OCI-LY3 (cell line): Measurements from ENCODE around the gene LMAN2.

Experiments
- H2AFZ ChIP-seq: fragments of 200-600, 300-600 bp; shearing (Covaris generic); 2 replicates; pipeline ENCODE4 v1.6.0; 2014; ENCODE audit warnings: antibody characterized with exemption, low read depth, low read length
- H3K27ac ChIP-seq: fragments of 200-600, 300-600 bp; sonication (generic); 2 replicates; pipeline ENCODE4 v1.5.1; 2014; ENCODE audit warnings: mild to moderate bottlenecking, low read length, moderate library complexity, mixed read lengths
- H3K27me3 ChIP-seq: fragments of 200-600, 300-600 bp; sonication (generic); 2 replicates; pipeline ENCODE4 v1.6.1; 2014; ENCODE audit warnings: low read depth, low read length, mixed read lengths
- H3K36me3 ChIP-seq: fragments of 200-600, 300-600 bp; sonication (generic); replicated peaks from 2 replicates; pipeline ENCODE3; 2014; ENCODE audit warnings: low read depth, low read length, mixed read lengths
- H3K4me1 ChIP-seq: fragments of 300-600, 200-600 bp; sonication (generic); 2 replicates; pipeline ENCODE4 v1.6.1; 2014; ENCODE audit warnings: low read length, mixed read lengths
- H3K4me2 ChIP-seq: fragments of 200-600, 300-600 bp; sonication (generic); 2 replicates; pipeline ENCODE4 v1.6.1; 2014; ENCODE audit warnings: low read length, mixed read lengths
- H3K4me3 ChIP-seq: fragments of 300-600, 200-600 bp; sonication (generic); 2 replicates; pipeline ENCODE4 v1.5.1; 2014; ENCODE audit warnings: antibody characterized with exemption, mild to moderate bottlenecking, low read length, moderate library complexity
- H3K79me2 ChIP-seq: fragments of 300-600, 200-600 bp; shearing (Covaris generic); 2 replicates; pipeline ENCODE4 v1.6.1; 2014; ENCODE audit warnings: mild to moderate bottlenecking, low read length, mixed read lengths
- H3K9ac ChIP-seq: fragments of 300-600, 200-600 bp; shearing (Covaris generic); 2 replicates; pipeline ENCODE4 v1.6.0; 2014; ENCODE audit warnings: mild to moderate bottlenecking, low read length, moderate library complexity
- H3K9me3 ChIP-seq: fragments of 200-600, 300-600 bp; shearing (Covaris generic); 2 replicates; pipeline ENCODE4 v1.6.1; 2014; ENCODE audit warnings: low read length, mixed read lengths; ENCODE audit not compliant: insufficient read depth
- H4K20me1 ChIP-seq: fragments of 200-600, 300-600 bp; sonication (generic); 2 replicates; pipeline ENCODE4 v1.6.1; 2016; ENCODE audit warnings: low read length, mixed read lengths; ENCODE audit not compliant: insufficient read depth
- CTCF ChIP-seq: fragments of 200-600, 300-600 bp; sonication (generic); IDR thresholded peaks from 2 replicates; pipeline ENCODE4 v1.5.1; 2014; ENCODE audit warnings: antibody characterized with exemption, low read length, low read depth
- EZH2phosphoT487 ChIP-seq: fragments of 200-600 bp; shearing (Covaris generic); IDR thresholded peaks from 2 replicates; pipeline ENCODE4 v1.6.1; 2018; ENCODE audit warnings: antibody characterized with exemption, mixed run types, low read depth

The LMAN2 gene

GRCh38 chr5:177365845-177366527, 14.5 kb upstream of the LMAN2 start:
- H3K9me3 ChIP-seq = no peaks in the 10 kb centered on the region
- H3K9ac ChIP-seq = no peak overlapping the region
- H2AFZ ChIP-seq = no peak overlapping the region
- H3K27ac ChIP-seq = no peak overlapping the region
- H3K36me3 ChIP-seq = peaks cover 6% of the 10 kb centered on the region
- H3K27me3 ChIP-seq = no peaks in the 10 kb centered on the region
- no peak for TF ChIP-seq EZH2phosphoT487
- H3K4me3 ChIP-seq = no peak overlapping the region
- H3K4me1 ChIP-seq = peaks cover 53% of the 10 kb centered on the region
- H3K4me2 ChIP-seq = no peak overlapping the region
- H4K20me1 ChIP-seq = peaks cover 14% of the 10 kb centered on the region
- no peaks in the 10 kb centered on the region for H3K79me2 ChIP-seq

GRCh38 chr5:177364159-177364962, 12.9 kb upstream of the LMAN2 start:
- Histone ChIP-seq H3K4me1 (peaks cover 42% of the 10 kb centered on the region), H3K4me2 (peak overlapping the region; percentile 93), H4K20me1 (peaks cover 7% of the 10 kb centered on the region), H3K27me3 (no peaks in the 10 kb centered on the region), H2AFZ (no peak overlapping the region), H3K27ac (peak overlapping the region; percentile 40), H3K9me3 (no peaks in the 10 kb centered on the region), H3K36me3 (peaks cover 6% of the 10 kb centered on the region), H3K9ac (peak overlapping the region; percentile 31; the same call in 1 of the 2 replicates), H3K79me2 (no peaks in the 10 kb centered on the region), H3K4me3 (peak overlapping the region; percentile 70)
- TF ChIP-seq CTCF (no peak), EZH2phosphoT487 (no peak)

GRCh38 chr5:177363565-177363964, 12.1 kb upstream of the LMAN2 start:
- Histone ChIP-seq H3K4me3 (peak overlapping the region; percentile 70), H3K79me2 (peaks cover 3% of the 10 kb centered on the region; the same call in 1 of the 2 replicates), H3K9me3 (no peaks in the 10 kb centered on the region), H3K27me3 (no peaks in the 10 kb centered on the region), H3K36me3 (peaks cover 6% of the 10 kb centered on the region), H3K4me1 (peaks cover 46% of the 10 kb centered on the region), H3K4me2 (peak overlapping the region; percentile 93), H3K27ac (no peak overlapping the region), H3K9ac (no peak overlapping the region), H4K20me1 (peaks cover 7% of the 10 kb centered on the region; the same call in 1 of the 2 replicates), H2AFZ (no peak overlapping the region)
- TF ChIP-seq CTCF (no peak), EZH2phosphoT487 (no peak)

- Histone ChIP-seq H3K9ac (peak overlapping the region; percentile 18; the same call in 1 of the 2 replicates), H3K27me3 (no peaks in the 10 kb centered on the region), H3K4me2 (peak overlapping the region; percentile 93), H3K27ac (no peak overlapping the region), H3K79me2 (peaks cover 9% of the 10 kb centered on the region; the same call in 1 of the 2 replicates), H4K20me1 (peaks cover 4% of the 10 kb centered on the region; the same call in 1 of the 2 replicates), H3K36me3 (no peaks in the 10 kb centered on the region), H3K9me3 (no peaks in the 10 kb centered on the region), H3K4me1 (peaks cover 49% of the 10 kb centered on the region), H2AFZ (no peak overlapping the region), H3K4me3 (peak overlapping the region; percentile 70)
- no peak for TF ChIP-seq CTCF
- TF ChIP-seq EZH2phosphoT487 = no peak
Measured at GRCh38 chr5:177362610-177363507, 11.4 kb upstream of the LMAN2 start.
